AG04449 (cell line): ENCODE results near the gene NR6A1.
A peak's percentile ranks its signal among the peaks of the same experiment; 100 is the strongest.

Experiments
- CTCF ChIA-PET: fragments of 350-600 bp; formaldehyde crosslinking; extraction: SDS; loops from one replicate; lab custom pipeline; 2021; ENCODE audit warnings: antibody characterized with exemption; lab: Yijun Ruan, JAX
- POLR2A ChIA-PET: fragments of 400-600, 350-600 bp; formaldehyde crosslinking; extraction: SDS; loops from one replicate; lab custom pipeline; 2020; ENCODE audit warnings: antibody characterized with exemption, inconsistent platforms; lab: Yijun Ruan, JAX
- DNase-seq: peaks from one replicate; pipeline ENCODE4 v3.0.0-alpha.2; 2010; ENCODE audit warnings: low read depth, low spot score
- H3K4me3 ChIP-seq: 2 replicates; pipeline ENCODE4 v1.5.1; 2011; ENCODE audit warnings: low read depth, mild to moderate bottlenecking, control low read depth, low read length
- TF ChIP-seq, protein P1 (sequence below): IDR thresholded peaks from one replicate; pipeline ENCODE4 v1.5.1; 2011; ENCODE audit warnings: mild to moderate bottlenecking, moderate library complexity, low read length, control low read depth, inconsistent platforms; ENCODE audit not compliant: insufficient read depth; ENCODE audit errors: missing control alignments

NR6A1 gene

DNA sequence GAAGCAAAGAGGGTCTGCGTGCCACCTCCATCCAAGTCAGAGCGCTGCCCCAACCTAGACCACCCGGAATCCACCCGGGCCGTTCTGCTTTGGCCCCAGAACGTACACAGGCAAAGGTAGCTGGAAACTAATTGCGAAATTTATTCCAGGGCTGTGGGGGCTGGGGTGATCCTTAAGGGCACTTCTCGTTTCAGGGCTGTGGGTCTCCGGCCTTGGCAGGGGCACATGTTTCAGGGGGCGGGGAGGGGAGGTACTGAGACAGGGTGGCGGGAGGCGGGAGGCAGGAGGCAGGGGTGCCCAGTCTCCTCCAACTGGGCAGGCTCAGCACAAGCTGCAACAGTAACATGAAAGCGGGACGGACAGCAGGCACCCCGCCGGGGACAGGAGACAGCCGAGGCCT, 290.0 kb downstream of the NR6A1 start:
- no peak overlapping the region for H3K4me3 ChIP-seq
- CTCF ChIA-PET: interaction anchor here (1.4 to 1.6 kb wide), 2 partner anchors 61 to 62 kb away, joined by 4 read pairs; no protein-coding TSS in a partner anchor
- no peak for DNase-seq
- POLR2A ChIA-PET: no interaction called here
- TF ChIP-seq, protein P1, sequence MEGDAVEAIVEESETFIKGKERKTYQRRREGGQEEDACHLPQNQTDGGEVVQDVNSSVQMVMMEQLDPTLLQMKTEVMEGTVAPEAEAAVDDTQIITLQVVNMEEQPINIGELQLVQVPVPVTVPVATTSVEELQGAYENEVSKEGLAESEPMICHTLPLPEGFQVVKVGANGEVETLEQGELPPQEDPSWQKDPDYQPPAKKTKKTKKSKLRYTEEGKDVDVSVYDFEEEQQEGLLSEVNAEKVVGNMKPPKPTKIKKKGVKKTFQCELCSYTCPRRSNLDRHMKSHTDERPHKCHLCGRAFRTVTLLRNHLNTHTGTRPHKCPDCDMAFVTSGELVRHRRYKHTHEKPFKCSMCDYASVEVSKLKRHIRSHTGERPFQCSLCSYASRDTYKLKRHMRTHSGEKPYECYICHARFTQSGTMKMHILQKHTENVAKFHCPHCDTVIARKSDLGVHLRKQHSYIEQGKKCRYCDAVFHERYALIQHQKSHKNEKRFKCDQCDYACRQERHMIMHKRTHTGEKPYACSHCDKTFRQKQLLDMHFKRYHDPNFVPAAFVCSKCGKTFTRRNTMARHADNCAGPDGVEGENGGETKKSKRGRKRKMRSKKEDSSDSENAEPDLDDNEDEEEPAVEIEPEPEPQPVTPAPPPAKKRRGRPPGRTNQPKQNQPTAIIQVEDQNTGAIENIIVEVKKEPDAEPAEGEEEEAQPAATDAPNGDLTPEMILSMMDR: no peak

DNA sequence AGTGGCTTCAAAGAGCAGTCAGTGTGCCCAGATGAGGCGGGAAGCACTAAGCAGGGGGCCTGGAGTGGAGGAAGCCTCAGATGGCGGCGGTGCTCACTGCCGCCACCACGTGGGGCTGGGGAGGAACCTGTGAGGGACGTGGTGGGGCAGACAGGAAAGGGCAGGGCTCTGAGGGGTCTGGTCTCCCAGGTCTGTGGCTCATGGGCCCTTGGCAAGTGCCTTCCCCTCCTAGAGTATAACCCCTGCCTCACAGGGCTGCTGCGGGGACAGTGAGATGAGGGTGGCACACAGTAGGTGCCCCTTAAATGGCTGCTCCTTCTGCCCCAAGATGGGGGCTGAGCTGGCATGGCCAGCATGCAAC, 290.5 kb downstream of the NR6A1 start:
- ChIA-PET POLR2A (no interaction called here), CTCF (interaction anchor here (1.3 to 1.6 kb wide), 4 partner anchors 11 to 62 kb away, joined by 3 to 4 read pairs (median 4); no protein-coding TSS in a partner anchor)
- DNase-seq: no peak
- TF ChIP-seq, protein P1: peak; percentile 63
- no peak overlapping the region for H3K4me3 ChIP-seq

- TF ChIP-seq, protein P1: no peak
- H3K4me3 ChIP-seq: no peak overlapping the region
- DNase-seq: no peak
- ChIA-PET POLR2A (no interaction called here), CTCF (interaction anchor here (1.0 to 1.5 kb wide), 4 partner anchors 10 to 61 kb away, joined by 3 to 4 read pairs (median 4); no protein-coding TSS in a partner anchor)
Measured at GRCh38 chr9:124479947-124480620, 291.0 kb downstream of the NR6A1 start.

DNA sequence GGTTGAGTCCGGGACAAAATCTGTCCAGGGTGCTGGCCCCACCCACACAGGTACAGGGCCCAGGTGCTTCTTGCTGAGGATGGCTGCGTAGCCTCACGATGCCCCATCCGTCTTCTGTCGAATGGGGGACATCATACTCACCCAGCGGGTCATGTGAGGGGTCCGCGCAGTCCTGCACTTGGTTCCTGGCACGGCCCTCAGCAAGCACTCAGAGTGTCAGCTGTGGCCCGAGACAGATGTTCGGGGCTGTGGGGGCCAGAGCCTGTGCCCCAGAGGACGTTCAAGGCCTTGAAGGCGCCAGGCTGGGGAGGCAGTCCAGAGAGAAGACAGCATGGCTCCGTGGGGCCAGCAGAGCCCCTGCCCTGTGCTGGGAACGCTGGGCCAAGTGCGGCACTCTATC, 291.7 kb downstream of the NR6A1 start:
- TF ChIP-seq, protein P1: no peak
- no peak overlapping the region for H3K4me3 ChIP-seq
- POLR2A ChIA-PET: no interaction called here
- CTCF ChIA-PET: interaction anchor here (1.0 to 1.5 kb wide), 3 partner anchors 9 to 58 kb away, joined by 3 to 4 read pairs (median 3); no protein-coding TSS in a partner anchor
- no peak for DNase-seq

DNA sequence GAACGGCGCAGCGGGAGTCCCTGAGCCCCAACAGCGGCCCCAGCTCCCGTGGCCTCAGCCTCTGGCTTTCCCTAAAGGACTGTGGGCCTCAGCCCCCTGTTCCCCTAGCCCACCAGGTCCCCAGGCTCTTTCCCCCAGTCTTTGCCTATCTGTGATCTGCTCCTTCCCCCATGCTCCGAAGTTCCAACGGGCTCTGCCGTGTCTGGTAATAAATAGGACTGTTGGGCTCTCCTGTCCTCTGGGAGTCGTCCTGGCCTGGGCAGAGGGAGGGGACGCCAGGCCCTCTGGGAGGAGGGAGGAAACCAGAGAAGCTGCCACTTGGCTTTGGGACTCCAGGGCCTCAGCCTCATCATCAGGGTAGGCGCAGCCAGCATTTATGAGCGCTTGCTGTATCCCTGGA, 292.8 kb downstream of the NR6A1 start:
- CTCF ChIA-PET: no interaction called here

DNA sequence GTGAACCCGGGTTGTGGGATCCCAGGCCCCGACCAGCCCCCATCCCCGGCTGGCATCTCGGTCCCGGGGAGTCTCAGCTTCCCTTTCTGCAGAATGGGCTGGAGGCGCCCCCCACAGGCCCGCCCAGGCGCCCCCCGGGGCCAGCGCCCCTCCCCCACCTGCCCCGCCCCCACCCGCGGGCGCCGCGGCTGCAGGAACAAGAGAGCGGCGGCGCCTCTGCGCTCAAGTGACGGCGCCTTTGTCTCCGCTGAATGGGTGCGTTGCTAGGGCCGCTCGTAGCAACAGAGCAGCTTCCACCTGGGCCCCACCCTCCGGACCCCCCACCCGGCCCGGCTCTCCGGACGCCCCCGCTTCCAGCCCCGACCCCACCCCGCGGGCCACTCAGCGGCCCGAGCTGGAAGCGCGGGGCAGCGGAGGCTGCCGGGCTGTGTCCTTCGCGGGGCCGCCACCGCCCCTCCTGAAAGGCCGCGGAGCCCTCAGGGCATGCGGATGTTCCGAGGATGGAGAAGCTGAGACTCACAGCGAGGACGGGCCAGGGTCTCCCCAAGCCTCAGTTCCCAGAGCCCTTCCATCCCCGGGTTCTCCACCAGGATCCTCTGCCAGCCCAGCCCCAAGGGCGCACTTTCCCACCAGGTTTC, 293.3 kb downstream of the NR6A1 start:
- H3K4me3 ChIP-seq: no peak overlapping the region
- TF ChIP-seq, protein P1: no peak
- ChIA-PET CTCF (no interaction called here), POLR2A (no interaction called here)
- DNase-seq: no peak

More for the DNA sequence above, 292.8 kb downstream of the NR6A1 start:
- no peak overlapping the region for H3K4me3 ChIP-seq
- POLR2A ChIA-PET: no interaction called here
- DNase-seq: no peak
- TF ChIP-seq, protein P1: no peak
